Prostate gland (tissue), 2 donors: ENCODE measurements around the gene MCEMP1.

Source experiments
- POLR2A ChIP-seq: fragments of 450-650 bp; IDR thresholded peaks from one replicate; pipeline ENCODE4 v1.6.1; 2016; ENCODE audit warnings: antibody characterized with exemption, mild to moderate bottlenecking
- POLR2AphosphoS5 ChIP-seq: sonication (generic); formaldehyde crosslinking; IDR thresholded peaks from one replicate; pipeline ENCODE4 v1.6.1; 2017; ENCODE audit warnings: antibody characterized with exemption
- TF ChIP-seq, protein P1 (sequence below), 4 experiments: fragments of 200-600 bp in 2 of 4; fragments of 450-650 bp in 2 of 4; sonication (generic) in 2 of 4; IDR thresholded peaks; 1 replicate in 3 of 4; 2 replicates in 1 of 4; pipeline ENCODE4 v1.5.1; 2016 to 2019; ENCODE audit warnings: antibody characterized with exemption in 4 of 4, mild to moderate bottlenecking in 2 of 4, moderate library complexity in 2 of 4

DNA sequence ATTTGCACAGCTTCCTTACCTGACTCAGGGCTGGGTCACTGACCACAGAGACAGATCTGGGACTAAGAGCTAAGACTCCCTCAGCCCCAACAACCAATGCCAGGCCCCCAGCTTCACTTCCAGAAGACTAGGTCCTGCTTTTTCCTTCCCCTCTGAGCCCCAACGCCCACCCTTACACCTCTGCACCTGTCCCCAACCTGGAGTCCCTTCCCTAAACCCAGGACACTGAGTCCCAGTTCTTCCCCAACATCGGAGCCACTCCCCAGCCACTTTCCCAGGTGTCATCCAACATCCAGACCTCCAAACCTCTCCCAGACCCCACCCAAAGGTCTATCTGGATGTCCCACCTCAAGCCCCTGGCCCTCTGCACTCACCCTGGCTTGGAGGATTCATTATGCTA is 22.1 kb downstream of the MCEMP1 start:
- TF ChIP-seq, protein P1, sequence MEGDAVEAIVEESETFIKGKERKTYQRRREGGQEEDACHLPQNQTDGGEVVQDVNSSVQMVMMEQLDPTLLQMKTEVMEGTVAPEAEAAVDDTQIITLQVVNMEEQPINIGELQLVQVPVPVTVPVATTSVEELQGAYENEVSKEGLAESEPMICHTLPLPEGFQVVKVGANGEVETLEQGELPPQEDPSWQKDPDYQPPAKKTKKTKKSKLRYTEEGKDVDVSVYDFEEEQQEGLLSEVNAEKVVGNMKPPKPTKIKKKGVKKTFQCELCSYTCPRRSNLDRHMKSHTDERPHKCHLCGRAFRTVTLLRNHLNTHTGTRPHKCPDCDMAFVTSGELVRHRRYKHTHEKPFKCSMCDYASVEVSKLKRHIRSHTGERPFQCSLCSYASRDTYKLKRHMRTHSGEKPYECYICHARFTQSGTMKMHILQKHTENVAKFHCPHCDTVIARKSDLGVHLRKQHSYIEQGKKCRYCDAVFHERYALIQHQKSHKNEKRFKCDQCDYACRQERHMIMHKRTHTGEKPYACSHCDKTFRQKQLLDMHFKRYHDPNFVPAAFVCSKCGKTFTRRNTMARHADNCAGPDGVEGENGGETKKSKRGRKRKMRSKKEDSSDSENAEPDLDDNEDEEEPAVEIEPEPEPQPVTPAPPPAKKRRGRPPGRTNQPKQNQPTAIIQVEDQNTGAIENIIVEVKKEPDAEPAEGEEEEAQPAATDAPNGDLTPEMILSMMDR (IDR thresholded peaks at IDR 0.05), result no peak
- TF ChIP-seq POLR2AphosphoS5 (no peak), POLR2A (no peak)
